IMR-90 (cell line): ENCODE results near the gene RIMBP2.

Experiments used
- BHLHE40 ChIP-seq: fragments of 150-350 bp; IDR thresholded peaks from 2 replicates; pipeline ENCODE4 v1.6.1; 2016; ENCODE audit warnings: mild to moderate bottlenecking, low read depth, low read length
- FOS ChIP-seq: fragments of 150-350 bp; IDR thresholded peaks from 2 replicates; pipeline ENCODE4 v1.6.1; 2016; ENCODE audit warnings: low read depth, low read length
- MXI1 ChIP-seq: IDR thresholded peaks from 2 replicates; pipeline ENCODE4 v1.6.1; 2012; ENCODE audit warnings: low read depth, mild to moderate bottlenecking, low read length, moderate library complexity, borderline replicate concordance
- POLR2A ChIP-seq: IDR thresholded peaks from 2 replicates; pipeline ENCODE4 v1.6.1; 2012; ENCODE audit warnings: mild to moderate bottlenecking, low read depth, low read length
- RFX5 ChIP-seq: IDR thresholded peaks from 2 replicates; pipeline ENCODE4 v1.8.0; 2012; ENCODE audit warnings: low read depth, mild to moderate bottlenecking, low read length, moderate library complexity
- SMC3 ChIP-seq: fragments of 150-350 bp; IDR thresholded peaks from 2 replicates; pipeline ENCODE4 v1.6.1; 2016; ENCODE audit warnings: low read depth, mild to moderate bottlenecking, antibody characterized with exemption, low read length, moderate library complexity
- TF ChIP-seq, protein P1 (sequence below): conservative IDR thresholded peaks from 2 replicates; pipeline ENCODE4 v1.5.1; 2012; ENCODE audit warnings: mild to moderate bottlenecking, low read depth, low read length, improper control_type of control experiment

GRCh38 chr12:130465046-130465445 lies 251.1 kb downstream of the RIMBP2 start:
- TF ChIP-seq, protein P1, sequence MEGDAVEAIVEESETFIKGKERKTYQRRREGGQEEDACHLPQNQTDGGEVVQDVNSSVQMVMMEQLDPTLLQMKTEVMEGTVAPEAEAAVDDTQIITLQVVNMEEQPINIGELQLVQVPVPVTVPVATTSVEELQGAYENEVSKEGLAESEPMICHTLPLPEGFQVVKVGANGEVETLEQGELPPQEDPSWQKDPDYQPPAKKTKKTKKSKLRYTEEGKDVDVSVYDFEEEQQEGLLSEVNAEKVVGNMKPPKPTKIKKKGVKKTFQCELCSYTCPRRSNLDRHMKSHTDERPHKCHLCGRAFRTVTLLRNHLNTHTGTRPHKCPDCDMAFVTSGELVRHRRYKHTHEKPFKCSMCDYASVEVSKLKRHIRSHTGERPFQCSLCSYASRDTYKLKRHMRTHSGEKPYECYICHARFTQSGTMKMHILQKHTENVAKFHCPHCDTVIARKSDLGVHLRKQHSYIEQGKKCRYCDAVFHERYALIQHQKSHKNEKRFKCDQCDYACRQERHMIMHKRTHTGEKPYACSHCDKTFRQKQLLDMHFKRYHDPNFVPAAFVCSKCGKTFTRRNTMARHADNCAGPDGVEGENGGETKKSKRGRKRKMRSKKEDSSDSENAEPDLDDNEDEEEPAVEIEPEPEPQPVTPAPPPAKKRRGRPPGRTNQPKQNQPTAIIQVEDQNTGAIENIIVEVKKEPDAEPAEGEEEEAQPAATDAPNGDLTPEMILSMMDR = no peak
- no peak for TF ChIP-seq POLR2A
- TF ChIP-seq BHLHE40 = no peak
- no peak for TF ChIP-seq FOS
- TF ChIP-seq SMC3 = no peak
- TF ChIP-seq MXI1 = no peak
- no peak for TF ChIP-seq RFX5
